ENCODE measurements around the gene OTX2. TPM values are rescaled to one million over a fixed set of nuclear protein-coding genes. Genes with fewer than 3 reads are reported as not detected.

OTX2 gene
- total RNA-seq, 1 donor from 2014 or later: not detected

DNA sequence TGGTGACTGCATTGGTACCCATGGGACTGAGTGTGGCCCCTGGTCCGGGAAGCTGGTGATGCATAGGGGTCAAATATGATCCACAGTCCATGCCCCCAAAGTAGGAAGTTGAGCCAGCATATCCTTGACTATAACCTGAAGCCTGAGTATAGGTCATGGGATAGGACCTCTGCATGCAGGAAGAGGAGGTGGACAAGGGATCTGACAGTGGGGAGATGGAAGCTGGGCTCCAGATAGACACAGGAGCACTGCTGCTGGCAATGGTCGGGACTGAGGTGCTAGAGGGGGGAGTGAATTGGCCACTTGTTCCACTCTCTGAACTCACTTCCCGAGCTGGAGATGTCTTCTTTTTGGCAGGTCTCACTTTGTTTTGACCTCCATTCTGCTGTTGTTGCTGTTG lies 8.4 kb downstream of the OTX2 start:
- TF ChIP-seq, protein P1, sequence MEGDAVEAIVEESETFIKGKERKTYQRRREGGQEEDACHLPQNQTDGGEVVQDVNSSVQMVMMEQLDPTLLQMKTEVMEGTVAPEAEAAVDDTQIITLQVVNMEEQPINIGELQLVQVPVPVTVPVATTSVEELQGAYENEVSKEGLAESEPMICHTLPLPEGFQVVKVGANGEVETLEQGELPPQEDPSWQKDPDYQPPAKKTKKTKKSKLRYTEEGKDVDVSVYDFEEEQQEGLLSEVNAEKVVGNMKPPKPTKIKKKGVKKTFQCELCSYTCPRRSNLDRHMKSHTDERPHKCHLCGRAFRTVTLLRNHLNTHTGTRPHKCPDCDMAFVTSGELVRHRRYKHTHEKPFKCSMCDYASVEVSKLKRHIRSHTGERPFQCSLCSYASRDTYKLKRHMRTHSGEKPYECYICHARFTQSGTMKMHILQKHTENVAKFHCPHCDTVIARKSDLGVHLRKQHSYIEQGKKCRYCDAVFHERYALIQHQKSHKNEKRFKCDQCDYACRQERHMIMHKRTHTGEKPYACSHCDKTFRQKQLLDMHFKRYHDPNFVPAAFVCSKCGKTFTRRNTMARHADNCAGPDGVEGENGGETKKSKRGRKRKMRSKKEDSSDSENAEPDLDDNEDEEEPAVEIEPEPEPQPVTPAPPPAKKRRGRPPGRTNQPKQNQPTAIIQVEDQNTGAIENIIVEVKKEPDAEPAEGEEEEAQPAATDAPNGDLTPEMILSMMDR (IDR thresholded peaks at IDR 0.05; ENCODE audit: insufficient read depth, low read length, severe bottlenecking): no peak
- Histone ChIP-seq H3K27me3 (ENCODE audit: control insufficient read depth, insufficient read depth, low read length) (peaks cover 63% of the 10 kb centered on the region), H3K36me3 (ENCODE audit: control insufficient read depth, insufficient read depth, low read length) (no peaks in the 10 kb centered on the region), H3K4me3 (ENCODE audit: low read depth, low read length) (no peak overlapping the region)
- FAIRE-seq: no peak
- no peak for DNase-seq (ENCODE audit: low read depth)

DNA sequence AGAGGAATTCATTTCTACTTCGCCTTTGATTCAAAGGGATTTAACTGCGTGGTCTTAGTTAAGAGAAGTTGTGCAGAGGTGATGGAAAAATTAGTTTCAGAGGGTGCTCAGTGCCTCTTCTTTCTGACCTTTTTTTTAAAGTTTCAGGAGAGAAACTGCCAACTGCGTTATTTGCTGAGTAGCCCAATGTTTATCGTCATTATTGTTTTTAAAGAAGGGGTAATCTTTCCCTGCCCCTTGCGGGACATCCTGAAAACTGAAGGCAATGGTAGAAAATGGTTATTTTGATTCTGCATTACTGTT lies 11.0 kb downstream of the OTX2 start:
- no peak for FAIRE-seq
- H3K27me3 ChIP-seq (ENCODE audit: control insufficient read depth, insufficient read depth, low read length): peaks cover 68% of the 10 kb centered on the region
- TF ChIP-seq, protein P1 (IDR thresholded peaks at IDR 0.05; ENCODE audit: insufficient read depth, low read length, severe bottlenecking): no peak

DNA sequence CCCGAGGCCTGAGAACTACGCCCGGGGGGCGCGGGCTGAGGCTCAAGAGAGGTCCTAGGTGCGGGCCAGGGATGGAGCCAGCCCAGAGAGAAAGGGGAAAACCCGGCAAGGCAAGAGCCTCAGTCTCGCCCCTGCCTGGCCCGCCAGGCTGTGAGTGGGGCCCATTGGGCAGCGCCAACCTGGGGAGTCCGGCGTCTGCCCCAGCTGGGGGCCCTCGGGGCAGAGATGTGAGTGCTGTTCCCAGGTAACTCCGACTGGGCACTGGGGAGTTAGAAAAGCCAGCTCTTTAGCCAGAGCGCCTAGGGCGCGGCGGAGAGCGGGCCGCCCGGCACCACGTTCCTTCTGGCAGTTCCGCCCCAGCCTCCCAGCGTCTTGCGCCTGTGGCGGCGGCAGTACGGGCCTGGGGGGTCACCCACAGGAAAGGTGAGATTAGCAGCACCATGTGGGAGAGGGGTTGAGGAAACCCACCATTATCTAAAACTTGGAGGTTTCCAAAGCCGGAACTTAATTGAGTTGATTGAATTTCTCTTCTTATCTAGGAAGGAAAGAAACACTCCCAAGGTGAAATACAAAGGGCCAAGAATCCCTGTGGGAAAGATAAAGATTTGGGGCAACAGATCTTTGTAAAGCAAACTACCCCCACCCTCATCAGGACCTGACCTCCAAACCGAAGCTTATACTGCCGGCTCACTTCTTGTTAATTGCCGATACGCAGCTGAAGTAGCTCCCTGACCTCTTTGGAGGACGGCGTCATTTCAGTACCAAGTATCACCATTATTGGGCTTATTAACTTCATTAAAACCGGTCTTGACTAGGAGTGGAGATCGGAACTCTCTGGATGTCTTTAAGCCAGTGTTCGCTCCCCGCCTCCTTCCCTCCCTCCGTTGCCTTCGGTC lies 11.6 kb downstream of the OTX2 start:
- Histone ChIP-seq H3K4me3 (ENCODE audit: low read depth, low read length) (no peak overlapping the region), H3K27me3 (ENCODE audit: control insufficient read depth, insufficient read depth, low read length) (peaks cover 67% of the 10 kb centered on the region), H3K36me3 (ENCODE audit: control insufficient read depth, insufficient read depth, low read length) (no peaks in the 10 kb centered on the region)
- TF ChIP-seq, protein P1 (IDR thresholded peaks at IDR 0.05; ENCODE audit: insufficient read depth, low read length, severe bottlenecking): no peak
- no peak for FAIRE-seq
- no peak for DNase-seq (ENCODE audit: low read depth)

More for the DNA sequence above, 11.0 kb downstream of the OTX2 start:
- no peak for DNase-seq (ENCODE audit: low read depth)
- no peaks in the 10 kb centered on the region for H3K36me3 ChIP-seq (ENCODE audit: control insufficient read depth, insufficient read depth, low read length)
- no peak overlapping the region for H3K4me3 ChIP-seq (ENCODE audit: low read depth, low read length)

DNA sequence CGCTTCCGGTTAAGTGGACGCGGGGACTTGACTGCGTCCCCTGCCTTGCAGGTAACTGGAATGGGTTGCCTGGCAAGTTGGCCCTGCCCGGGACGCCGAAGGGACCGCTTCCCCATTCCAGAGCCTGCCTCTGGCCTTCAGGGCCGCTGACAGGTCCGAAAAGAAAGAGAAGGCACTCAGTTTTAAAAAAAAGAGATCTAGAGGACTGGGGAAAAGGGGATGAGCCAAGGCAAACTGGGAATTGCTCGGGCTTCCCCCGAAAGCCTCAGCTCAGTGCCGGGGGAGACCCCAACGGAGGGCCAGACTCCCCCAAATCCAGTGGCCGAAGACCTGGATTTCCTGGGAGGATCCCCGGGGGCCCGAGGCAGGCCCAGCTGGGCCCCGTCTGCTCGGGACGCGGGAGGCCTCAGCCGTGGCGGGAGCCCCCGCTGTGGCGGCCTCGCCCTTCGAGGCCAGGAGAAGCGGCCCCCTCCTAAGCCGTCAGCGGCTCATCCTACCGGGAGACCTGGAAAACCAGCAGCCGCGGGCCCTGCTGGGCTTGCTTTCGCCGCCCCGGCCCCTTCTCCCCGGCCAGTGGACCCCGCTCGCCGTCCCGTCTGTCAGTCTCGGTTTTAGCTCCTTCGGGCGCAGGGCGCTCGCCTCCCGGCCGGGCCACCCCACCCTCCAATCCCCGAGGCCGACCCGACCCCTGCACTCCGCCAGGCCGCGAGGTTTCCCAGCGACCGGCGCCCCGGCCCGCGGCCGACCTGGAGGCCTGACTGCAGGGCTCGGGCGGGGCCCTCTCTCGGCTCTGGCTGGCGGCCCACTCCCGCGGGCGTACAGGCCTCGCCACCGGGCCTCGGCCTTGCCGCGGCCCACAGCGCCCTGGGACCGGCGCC lies 12.5 kb downstream of the OTX2 start:
- FAIRE-seq (no peak), DNase-seq (ENCODE audit: low read depth) (no peak)
- Histone ChIP-seq H3K27me3 (ENCODE audit: control insufficient read depth, insufficient read depth, low read length) (peaks cover 63% of the 10 kb centered on the region), H3K36me3 (ENCODE audit: control insufficient read depth, insufficient read depth, low read length) (no peaks in the 10 kb centered on the region), H3K4me3 (ENCODE audit: low read depth, low read length) (no peak overlapping the region)
- TF ChIP-seq, protein P1 (IDR thresholded peaks at IDR 0.05; ENCODE audit: insufficient read depth, low read length, severe bottlenecking): no peak

DNA sequence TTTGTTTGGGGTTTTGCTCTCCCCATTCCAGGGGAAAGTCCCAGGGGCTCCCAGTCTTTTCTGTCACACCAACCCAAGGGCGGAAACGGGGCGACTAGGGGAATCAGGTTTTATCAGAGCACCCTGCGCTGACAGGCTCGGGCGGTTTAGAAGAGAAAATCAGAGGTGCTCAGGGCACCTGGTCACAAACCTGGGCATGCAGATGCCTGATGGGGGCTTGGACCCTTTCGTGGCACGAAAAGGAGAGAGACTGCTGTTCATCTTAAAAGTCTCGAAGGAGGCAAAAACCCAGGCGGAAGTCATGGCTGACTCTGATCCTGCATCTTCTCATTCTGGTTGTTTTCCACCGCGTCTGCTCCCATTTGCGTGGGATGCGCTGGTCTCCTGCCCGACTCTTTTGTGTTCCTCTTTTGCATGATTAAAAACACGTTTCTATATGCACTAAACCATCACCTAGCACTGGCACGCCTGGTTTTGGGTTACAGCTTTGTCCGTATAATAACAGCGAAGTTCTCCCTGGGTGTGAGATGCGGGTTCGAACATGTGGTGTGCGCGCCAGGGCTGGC lies 13.2 kb downstream of the OTX2 start:
- Histone ChIP-seq H3K36me3 (ENCODE audit: control insufficient read depth, insufficient read depth, low read length) (no peaks in the 10 kb centered on the region), H3K4me3 (ENCODE audit: low read depth, low read length) (no peak overlapping the region), H3K27me3 (ENCODE audit: control insufficient read depth, insufficient read depth, low read length) (peaks cover 60% of the 10 kb centered on the region)
- FAIRE-seq (no peak), DNase-seq (ENCODE audit: low read depth) (no peak)
- TF ChIP-seq, protein P1 (IDR thresholded peaks at IDR 0.05; ENCODE audit: insufficient read depth, low read length, severe bottlenecking): no peak

Data from bronchial epithelial cell (primary cell).